ENCODE results near the gene SLC9B1. TPM values are rescaled to one million over a fixed set of nuclear protein-coding genes. Genes with fewer than 3 reads are reported as not detected.

SLC9B1 gene
- total RNA-seq, 1 donor from 2014 or later = 0.21 TPM

DNA sequence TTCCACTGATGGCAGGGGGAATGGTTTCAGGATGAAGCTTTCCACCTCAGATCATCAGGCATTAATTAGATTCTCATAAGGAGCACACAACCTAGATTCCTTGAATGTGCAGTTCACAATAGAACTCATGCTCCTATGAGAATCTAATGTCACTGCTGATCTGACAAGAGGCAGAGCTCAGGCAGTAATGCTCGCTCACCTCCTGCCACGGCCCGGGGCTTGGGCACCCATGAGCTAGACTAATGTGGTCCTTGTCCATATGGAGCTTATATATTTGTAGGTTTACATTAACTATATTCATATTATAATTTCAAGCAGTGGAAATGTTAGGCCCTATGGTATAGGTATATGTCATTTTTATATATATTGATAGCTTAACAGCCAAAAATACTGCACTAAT is 32.6 kb upstream of the SLC9B1 start:
- TF ChIP-seq CTCF (IDR thresholded peaks at IDR 0.05; ENCODE audit: insufficient read depth, low read length, poor library complexity, severe bottlenecking) = no peak
- DNase-seq (ENCODE audit: low read depth) = no peak
- no peak overlapping the region for H3K4me3 ChIP-seq (ENCODE audit: low read depth, low read length)

DNA sequence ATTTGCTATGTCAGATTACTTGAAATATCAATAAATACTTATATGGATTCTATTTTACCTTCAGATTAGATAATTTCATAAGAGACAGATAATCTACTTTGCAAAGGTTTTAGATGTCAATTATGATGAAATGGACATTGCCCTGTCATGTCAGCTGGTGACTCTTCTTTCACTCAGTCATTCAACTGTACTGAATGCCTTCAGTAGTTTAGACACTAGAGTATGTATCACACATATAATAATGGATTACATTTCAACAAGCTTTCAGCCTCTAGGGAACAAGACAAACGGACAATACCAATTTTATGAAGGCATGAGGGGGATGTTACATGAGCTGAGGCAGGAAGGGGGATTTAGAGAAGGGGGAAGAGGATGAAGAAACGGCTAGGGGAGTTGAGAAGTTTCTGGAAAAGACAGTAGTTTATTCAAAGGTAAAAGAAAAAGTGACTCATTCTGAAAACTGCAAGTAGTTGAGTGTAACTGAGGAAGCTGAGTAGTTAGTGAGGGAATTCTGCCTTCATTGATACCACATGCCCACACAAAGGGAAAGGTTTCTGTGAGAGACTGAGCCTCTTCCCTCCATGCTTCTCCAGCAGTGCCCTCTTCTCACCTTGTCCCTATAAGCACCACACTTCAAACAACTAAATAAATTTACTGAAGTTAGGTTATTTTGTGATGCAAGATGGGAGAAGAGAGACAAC is 31.4 kb upstream of the SLC9B1 start:
- TF ChIP-seq CTCF (IDR thresholded peaks at IDR 0.05; ENCODE audit: insufficient read depth, low read length, poor library complexity, severe bottlenecking) = no peak
- Histone ChIP-seq H3K27me3 (ENCODE audit: control insufficient read depth, insufficient read depth, low read length) (no peaks in the 10 kb centered on the region), H3K4me3 (ENCODE audit: low read depth, low read length) (no peak overlapping the region), H3K36me3 (ENCODE audit: control insufficient read depth, insufficient read depth, low read length) (no peaks in the 10 kb centered on the region)
- no peak for DNase-seq (ENCODE audit: low read depth)

More for the DNA sequence above, 32.6 kb upstream of the SLC9B1 start:
- Histone ChIP-seq H3K27me3 (ENCODE audit: control insufficient read depth, insufficient read depth, low read length) (no peaks in the 10 kb centered on the region), H3K36me3 (ENCODE audit: control insufficient read depth, insufficient read depth, low read length) (no peaks in the 10 kb centered on the region)

GRCh38 chr4:103046416-103047290 is 27.1 kb upstream of the SLC9B1 start:
- DNase-seq (ENCODE audit: low read depth) = no peak
- no peaks in the 10 kb centered on the region for H3K36me3 ChIP-seq (ENCODE audit: control insufficient read depth, insufficient read depth, low read length)
- TF ChIP-seq CTCF (IDR thresholded peaks at IDR 0.05; ENCODE audit: insufficient read depth, low read length, poor library complexity, severe bottlenecking) = peak; percentile 85
- no peaks in the 10 kb centered on the region for H3K27me3 ChIP-seq (ENCODE audit: control insufficient read depth, insufficient read depth, low read length)
- no peak overlapping the region for H3K4me3 ChIP-seq (ENCODE audit: low read depth, low read length)

GRCh38 chr4:103044183-103044582 is 24.7 kb upstream of the SLC9B1 start:
- TF ChIP-seq CTCF (IDR thresholded peaks at IDR 0.05; ENCODE audit: insufficient read depth, low read length, poor library complexity, severe bottlenecking) = no peak
- H3K27me3 ChIP-seq (ENCODE audit: control insufficient read depth, insufficient read depth, low read length) = no peaks in the 10 kb centered on the region
- DNase-seq (ENCODE audit: low read depth) = no peak
- no peak overlapping the region for H3K4me3 ChIP-seq (ENCODE audit: low read depth, low read length)
- H3K36me3 ChIP-seq (ENCODE audit: control insufficient read depth, insufficient read depth, low read length) = no peaks in the 10 kb centered on the region

- TF ChIP-seq CTCF (IDR thresholded peaks at IDR 0.05; ENCODE audit: insufficient read depth, low read length, poor library complexity, severe bottlenecking) = no peak
- no peak overlapping the region for H3K4me3 ChIP-seq (ENCODE audit: low read depth, low read length)
- no peaks in the 10 kb centered on the region for H3K36me3 ChIP-seq (ENCODE audit: control insufficient read depth, insufficient read depth, low read length)
- DNase-seq (ENCODE audit: low read depth) = no peak
- no peaks in the 10 kb centered on the region for H3K27me3 ChIP-seq (ENCODE audit: control insufficient read depth, insufficient read depth, low read length)
These were observed 16.7 kb upstream of the SLC9B1 start for GRCh38 chr4:103036169-103036568.
